Measurements from ENCODE around the gene SAE1.
"Not testable (repeated sequence)": the region's sequence is repeated elsewhere in the genome, so short reads cannot be mapped to it uniquely, and the experiment has no call there.

SAE1 gene

DNA sequence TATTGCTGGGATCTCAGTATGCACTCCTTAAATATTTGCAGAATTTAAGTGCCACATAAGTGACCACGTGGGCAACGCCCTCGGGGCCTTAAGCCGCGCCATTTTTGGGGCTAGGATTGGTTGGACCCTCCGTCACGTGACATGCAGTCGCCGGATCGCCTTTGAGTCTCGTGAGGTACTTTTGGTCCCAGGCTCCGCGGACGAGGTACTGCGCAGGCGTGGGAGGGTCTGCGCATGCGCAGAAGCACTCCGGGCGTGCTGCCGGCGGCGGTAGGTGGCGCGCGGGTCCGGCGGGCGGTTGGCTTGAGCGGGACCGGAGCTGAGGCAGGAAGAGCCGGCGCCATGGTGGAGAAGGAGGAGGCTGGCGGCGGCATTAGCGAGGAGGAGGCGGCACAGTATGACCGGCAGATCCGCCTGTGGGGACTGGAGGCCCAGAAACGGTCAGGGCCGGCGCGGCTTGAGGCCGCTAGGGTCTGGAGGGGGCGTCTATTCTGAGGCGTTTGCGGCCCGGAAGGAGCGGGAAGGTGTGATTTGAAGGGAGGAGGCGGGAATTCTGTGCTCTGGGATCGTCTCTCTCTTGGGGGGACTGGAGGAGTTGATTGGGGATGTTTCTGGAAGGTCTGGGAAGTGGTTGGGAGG lies at the start of gene SAE1:
Gene SAE1, plus strand, starts transcription at position 247 of the 639 bp plus-strand sequence. Its CDS starts 96 bp downstream, at position 343.
- peak; percentile 81 to 82 for DNase-seq (ENCODE audit: low read depth in 2 of 2, low spot score in 1 of 2)

DNA sequence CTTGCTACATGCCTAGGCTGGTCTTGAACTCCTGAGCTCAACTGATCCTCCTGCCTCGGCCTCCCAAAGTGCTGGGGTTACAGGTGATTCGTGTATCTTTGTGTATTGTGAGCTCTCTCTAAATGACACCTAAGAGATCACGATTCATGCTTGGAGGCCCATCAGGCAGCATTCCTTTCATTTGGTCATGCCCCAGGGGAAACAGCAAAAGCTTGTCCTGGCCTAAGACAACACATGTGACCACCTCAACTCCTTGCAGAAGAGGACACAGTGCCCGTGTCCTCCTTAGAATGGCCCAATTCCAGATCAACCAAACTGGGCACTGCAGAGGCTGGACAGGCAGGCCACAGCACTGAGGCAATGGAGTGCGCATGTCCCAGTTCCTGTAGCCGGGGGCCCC lies 49.5 kb upstream of the SAE1 start:
- DNase-seq (ENCODE audit: low read depth in 2 of 2, low spot score in 1 of 2): no peak

DNA sequence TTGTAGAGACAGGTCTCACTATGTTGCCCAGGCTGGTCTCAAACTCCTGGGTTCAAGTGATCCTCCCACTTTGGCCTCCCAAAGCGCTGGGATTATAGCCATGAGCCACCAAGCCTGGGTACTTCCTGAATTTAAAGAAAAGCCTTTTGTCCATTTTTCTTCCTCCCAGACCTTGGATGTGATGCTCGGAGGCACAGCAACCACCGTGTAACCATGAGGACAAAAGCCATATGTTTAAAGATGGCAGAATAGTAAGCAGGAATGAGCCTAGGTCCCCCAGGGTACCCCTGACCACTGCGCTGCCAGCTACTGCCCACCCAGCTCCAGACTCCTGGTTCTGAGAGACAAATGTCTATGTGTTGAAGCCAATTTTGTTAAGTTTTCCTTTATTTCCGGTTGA lies 48.1 kb upstream of the SAE1 start:
- no peak for DNase-seq (ENCODE audit: low read depth in 2 of 2, low spot score in 1 of 2)

DNA sequence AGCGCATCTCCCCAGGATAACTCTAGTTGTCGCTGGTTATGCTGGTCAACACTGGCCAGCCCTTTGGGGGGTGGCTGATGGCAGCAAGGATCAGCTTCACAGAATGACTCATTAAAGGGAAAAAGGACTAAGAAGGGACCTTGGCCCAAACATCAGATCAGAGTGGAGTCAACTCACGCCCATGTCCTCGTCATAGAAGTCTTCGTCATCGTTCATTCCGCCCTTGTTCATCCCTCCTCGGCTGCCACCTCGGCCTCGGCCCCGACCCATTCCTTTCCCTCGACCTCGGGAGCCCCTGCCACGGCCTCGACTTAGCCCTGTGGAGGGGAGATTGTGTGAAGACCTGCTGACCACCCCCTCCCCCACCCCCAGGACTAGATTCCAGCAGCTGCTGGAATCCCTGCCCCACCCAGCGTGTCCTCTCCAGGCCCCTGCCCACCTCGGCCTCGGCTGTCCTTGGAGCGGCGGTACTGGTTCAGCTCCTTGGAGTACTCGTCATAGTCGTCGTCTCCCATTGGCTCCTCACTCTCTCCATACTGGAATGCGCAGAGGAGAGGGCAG lies 45.7 kb upstream of the SAE1 start:
- no peak for DNase-seq (ENCODE audit: low read depth in 2 of 2, low spot score in 1 of 2)

DNA sequence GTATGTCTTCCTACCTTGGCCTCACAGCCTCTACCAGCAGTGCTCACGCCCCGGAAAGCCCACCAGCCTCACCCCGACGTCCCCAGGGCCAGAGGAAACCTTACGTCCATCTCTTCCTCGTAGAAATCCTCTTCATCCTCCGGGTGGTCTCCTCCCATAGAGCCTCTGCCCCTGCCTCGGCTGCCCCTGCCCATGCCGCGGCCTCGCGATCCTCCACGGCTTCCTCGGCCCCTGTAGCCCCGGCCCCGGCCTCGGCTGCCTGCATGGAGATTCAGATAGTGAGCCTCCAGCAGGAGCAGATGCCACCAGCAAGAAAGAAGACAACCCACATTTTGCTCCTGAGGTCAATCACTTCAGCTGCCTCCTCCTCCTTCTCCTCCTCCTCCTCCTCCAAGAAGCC lies 44.4 kb upstream of the SAE1 start:
- DNase-seq (ENCODE audit: low read depth in 2 of 2, low spot score in 1 of 2): no peak

DNA sequence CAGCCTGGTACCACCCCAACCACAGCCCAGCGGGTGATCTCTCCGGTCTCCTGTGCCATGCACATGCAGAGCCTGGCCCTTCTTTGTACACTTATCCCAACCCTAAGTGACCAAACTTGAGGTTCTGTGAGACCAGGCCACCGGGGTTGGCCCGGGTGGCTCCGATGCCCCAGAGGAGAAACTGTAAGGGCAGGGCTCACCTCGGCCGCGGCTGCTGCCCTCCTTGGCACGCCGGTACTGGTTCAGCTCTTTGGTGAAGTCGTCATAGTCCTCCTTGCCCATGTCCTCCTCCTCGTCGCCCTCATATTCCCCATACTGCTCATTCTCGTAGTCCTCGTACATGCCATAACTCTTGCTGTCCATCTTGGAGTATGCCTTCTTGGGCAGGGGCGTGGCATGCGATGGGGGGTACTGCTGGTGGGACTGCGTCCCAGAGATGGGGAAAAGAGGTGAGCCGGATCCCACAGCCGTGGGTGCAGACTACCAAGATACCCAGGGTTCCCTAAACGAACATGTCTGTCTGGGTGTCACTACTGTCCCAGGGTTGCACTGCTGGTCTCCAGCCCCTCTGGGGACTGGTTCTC lies 40.8 kb upstream of the SAE1 start:
- DNase-seq (ENCODE audit: low read depth in 2 of 2, low spot score in 1 of 2): no peak

DNA sequence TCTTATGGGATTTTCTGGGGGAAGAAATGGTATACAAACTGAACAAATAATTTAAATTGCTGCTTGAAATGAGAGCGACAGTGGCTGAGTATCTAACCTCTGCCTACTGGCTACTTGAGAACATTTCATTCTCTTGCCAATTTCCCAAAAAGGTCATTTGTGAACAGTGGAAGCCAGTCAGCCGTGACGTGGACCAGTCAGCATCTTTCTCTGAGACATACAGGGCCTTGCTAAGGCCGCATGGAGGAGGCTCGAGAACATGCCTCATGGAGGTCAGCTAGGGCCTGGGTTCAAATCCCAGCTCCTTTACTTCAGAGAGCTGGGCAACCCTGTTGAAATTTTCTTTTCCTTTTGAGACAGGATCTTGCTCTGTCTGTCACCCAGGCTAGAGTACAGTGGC lies 37.4 kb upstream of the SAE1 start:
- no peak for DNase-seq (ENCODE audit: low read depth in 2 of 2, low spot score in 1 of 2)

DNA sequence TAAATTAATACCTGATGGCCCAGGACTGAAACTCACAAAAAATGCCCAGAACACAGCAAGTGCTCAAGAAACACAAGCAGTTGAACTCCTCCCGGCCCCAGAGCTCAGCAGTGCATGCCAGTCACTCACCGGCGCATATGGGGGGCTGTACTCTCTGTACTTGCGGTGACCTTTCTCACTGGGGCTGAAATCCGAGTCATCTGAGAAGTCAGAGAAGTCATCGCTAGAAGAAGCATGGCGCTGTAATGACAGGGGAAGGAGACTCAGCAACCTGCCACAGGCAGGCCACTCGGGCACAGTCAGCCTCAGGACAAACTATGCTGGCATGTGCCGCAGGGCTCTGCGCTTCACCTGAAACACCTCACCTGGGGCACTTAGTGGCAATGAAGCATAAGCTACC lies 36.8 kb upstream of the SAE1 start:
- DNase-seq (ENCODE audit: low read depth in 2 of 2, low spot score in 1 of 2): no peak

DNA sequence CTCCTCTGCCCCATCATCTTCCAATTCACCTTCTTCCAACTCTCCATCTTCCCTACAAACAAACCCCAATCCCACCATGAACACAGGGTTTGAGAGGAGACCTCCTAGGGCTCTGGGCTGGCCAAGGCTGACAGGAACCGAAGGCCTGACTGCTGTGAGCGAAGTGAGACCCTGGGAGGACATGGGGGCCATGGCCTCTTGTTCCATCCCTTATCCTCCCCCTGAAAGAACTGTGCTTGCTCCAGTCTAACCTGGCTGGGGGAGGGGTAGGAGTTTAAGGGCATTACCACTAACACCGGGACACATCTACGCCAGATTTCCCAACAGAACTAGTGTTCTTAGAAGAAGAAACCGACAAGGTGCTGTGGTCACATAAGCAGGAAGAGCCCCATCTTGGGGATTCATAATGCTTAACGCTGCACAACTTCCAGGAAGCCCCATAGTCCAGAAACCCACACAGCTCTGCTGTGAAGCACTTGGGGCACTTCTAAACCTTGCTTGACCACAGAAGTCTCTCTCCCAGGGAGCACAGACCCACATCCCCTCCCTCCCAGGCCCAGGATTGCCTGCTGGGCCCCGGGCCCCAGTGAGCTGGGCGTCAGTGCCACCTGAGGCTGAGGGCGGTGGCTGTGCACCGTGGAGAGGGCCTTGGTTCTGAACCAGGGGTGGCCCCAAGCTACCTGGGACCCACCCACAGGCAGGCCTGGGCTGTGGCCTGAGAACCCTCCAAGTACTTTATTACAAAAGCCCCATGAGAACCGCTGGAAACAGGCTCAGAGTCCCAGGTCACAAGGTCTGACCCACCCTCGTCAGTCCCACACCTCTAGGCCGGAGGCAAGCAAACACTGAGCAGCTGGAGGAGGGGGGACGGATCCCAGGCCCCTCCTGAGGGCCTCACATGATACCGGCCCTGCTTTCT lies 35.8 kb upstream of the SAE1 start:
- no peak for DNase-seq (ENCODE audit: low read depth in 2 of 2, low spot score in 1 of 2)

DNA sequence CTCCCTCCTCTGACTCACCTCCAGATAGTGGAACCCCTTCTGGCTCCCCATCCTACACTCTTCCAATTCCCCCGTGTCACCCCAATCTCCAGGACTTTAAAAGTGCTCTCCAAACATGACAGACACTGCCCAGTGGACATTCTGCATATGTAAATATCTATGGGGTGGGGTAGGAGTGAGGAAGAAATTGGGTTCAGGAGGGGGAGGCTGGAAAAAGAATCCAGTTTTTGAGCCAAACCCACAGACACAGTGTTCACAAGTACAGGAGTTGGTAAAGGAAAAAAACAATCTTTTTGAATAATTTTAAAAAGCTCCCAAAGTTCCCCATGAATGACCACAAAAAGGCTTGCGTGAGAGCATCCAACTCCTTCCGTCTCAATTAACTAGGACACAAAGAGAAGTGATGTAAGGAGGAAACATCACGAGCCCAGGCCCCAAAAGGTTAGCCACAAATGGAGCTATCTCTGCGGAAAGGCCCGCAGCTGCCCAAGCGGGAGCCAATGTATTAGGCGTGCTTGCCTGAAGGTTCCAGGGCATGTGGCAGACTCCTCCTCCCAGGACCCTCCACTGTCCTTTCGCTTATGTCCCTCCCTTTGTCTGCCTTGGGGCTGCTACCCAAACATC lies 35.0 kb upstream of the SAE1 start:
- no peak for DNase-seq (ENCODE audit: low read depth in 2 of 2, low spot score in 1 of 2)

DNA sequence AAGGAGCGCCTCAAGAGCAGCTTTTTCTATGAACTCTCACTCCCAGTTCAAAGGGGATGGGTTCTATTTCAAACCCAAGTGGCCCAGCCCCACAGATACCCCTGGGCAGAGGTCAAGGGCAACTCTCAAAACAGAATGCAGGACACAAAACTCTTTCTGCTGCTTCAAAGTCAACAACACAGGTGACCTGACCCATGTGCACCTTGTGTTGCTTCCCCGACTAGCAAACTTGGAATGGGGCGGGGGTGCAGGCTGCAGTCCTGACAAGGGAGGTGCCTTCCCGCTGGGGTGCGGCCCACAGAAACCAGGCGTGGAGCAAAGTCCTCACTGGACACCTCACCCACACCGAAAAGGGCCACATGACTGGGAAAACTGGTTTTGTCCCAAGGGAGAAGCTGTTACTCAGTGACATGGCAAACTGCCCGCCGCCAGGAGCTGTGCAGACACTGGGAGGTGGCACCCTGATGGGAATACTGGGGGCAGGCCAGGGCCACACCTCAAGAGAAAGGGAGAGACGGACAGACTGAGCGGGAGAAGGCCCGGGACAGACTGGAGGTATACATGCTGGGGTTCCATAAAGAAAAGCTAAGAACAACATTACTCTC lies 34.4 kb upstream of the SAE1 start:
- DNase-seq (ENCODE audit: low read depth in 2 of 2, low spot score in 1 of 2): no peak

DNA sequence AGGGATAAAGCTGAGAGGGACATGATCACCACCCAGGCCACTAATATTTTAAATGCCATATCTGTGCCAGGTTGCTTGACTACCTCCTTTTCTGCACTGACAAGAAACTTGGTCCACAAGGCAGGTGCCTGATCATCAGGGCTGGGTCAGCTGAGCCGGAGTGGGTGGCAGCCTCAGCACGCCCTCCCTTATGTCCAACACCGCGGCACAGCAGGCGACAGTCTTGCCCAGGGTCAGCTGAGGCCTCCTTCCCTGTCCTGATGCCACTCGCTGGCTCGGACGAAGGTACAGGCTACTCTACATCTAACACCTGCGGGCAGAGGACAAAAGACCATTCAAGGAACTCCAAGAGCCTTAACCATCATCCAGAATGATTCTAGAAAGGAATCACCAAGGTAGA lies 33.9 kb upstream of the SAE1 start:
- no peak for DNase-seq (ENCODE audit: low read depth in 2 of 2, low spot score in 1 of 2)

DNA sequence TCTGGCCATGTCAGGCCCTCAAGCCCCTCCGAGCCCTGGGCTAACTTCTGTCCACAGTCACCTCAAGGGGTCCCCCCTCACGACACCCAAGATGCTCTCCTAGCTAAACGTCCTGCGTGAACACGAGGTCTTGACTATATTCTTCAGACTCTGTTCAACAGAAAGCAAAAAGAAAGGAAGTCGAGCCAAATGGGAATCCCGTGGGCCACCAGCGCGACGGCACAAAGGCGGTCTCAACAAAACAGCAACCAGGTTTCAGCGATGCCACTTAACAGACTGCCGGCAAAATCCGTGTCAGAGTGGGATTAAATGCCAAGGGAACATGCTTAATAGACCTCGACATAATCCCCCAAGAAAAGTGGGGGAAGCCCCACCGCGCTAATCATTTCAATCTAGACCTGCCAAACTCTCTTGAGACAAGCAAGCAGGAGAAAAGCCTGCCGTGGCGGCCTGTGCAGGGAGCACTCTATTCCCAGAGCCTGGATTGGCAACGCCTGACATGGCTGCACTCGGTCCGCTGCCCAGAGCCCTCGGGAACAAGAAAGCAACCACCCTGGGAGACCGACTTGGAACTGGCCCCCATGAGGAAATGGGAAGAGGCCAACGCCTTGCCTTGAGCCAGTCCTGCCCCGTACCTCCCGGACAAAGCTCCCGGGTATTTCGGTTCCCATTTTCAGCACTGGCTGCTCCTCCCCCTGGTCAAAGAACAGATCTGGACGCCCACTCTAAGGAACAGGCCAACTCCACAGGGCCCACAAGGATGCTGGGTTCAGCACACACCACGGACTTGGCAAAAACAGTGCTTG lies 33.0 kb upstream of the SAE1 start:
- no peak for DNase-seq (ENCODE audit: low read depth in 2 of 2, low spot score in 1 of 2)

DNA sequence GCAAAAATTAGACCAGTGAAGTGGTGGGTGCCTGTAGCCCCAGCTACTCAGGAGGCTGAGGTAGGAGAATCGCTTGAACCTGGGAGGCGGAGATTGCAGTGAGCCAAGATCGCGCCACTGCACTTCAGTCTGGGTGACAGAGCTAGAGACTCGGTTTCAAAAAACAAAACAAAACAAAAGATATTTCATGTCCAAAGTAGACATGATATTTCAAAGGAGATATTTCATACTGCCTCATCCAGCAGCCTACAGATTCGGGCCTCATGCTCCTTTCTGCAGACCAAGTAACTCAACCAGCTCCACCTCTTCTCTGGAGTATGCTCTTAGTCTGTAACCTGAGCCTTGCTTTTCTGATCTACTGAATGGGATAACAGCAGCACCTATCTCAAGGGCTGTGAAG lies 32.0 kb upstream of the SAE1 start:
- no peak for DNase-seq (ENCODE audit: low read depth in 2 of 2, low spot score in 1 of 2)

DNA sequence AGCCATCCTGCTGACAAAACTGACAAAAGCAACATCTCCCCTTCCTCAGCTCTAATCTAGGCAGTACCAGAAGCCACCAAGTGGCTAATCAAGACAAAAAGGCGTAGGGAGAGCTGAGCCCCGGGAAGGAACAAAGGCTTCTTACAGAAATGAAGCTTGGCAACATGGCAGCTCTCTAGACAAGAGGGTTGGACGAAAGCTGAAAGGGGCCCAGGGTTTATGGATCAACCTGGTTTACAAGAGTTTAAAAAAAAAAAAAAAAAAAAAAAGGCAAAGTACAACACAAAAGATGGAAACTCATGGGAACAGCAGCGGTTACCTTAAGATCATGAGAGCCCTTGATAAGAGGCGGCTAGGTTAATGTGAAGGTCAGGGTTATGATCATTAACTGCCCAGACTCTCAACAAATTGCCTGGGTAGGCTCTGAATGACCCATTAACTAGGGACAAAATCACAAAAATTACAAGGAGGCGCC lies 31.0 kb upstream of the SAE1 start:
- DNase-seq (ENCODE audit: low read depth in 2 of 2, low spot score in 1 of 2): no peak

DNA sequence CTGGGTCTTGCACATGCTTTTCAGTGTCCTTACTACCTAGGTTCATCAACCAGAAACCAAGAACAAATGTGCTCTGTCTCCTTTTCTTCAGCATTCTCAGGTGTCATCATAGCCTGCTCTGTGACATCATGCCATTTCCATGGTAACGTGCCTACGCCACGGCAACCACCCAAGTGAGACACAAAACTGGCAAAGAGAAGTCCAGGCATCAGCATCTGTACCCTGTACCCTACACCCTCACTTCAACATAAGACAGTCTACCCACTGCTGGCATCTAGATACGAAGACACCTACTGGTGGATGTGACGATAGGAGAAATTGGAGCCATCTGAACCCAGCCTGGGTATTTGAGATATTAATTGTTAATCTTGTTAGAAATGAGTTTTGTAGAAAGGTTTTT lies 30.3 kb upstream of the SAE1 start:
- DNase-seq (ENCODE audit: low read depth in 2 of 2, low spot score in 1 of 2): no peak

DNA sequence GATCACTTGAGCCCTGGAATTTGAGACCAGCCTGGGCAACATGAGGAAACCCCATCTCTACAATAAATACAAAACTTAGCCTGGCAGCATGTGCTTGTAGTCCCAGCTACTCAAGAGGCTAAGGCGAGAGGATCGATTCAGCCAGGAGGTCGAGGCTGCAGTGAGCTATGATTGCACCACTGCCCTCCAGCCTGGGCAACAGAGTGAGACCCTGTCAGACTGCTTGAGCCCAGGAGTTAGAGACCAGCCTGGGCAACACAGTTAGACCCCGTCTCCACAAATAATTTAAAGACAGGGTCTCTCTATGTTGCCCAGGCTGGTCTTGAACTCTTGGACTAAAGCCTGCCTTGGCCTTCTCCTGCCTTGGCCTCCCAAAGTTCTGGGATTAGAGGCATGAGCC lies 29.5 kb upstream of the SAE1 start:
- not testable (repeated sequence) for DNase-seq (ENCODE audit: low read depth in 2 of 2, low spot score in 1 of 2)

DNA sequence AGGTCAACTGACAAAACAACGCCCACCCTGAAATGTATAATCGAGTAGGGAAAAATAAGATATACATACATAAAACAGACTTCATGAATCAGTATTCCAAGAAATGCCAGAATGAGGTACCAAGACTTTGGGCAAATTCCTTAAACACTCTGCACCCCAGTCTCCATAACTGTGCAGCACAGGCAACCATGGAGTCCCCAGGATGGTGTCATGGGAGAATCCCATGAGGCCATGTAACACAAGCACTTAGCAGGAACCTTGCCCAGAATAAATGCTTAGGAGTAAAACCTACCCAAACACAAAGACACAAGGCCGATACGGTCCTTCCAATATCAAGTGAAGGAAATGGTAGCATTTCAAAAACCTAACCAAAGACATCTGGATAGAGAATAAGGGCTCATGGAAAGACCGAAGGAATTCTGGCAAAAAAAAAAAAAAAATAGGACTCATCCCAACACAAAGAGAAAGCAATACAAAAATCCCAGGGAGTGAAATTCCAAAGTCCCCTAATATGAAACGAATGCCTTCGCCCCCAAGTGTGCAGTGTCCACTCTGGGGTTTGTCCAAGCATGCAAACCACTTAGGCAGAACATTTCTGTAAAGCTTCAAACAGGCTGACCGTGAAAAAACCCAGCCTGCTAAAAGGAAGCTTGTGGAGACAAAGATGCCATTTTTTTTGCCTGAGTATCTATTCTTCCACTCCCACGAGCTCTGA lies 28.1 kb upstream of the SAE1 start:
- DNase-seq (ENCODE audit: low read depth in 2 of 2, low spot score in 1 of 2): no peak

DNA sequence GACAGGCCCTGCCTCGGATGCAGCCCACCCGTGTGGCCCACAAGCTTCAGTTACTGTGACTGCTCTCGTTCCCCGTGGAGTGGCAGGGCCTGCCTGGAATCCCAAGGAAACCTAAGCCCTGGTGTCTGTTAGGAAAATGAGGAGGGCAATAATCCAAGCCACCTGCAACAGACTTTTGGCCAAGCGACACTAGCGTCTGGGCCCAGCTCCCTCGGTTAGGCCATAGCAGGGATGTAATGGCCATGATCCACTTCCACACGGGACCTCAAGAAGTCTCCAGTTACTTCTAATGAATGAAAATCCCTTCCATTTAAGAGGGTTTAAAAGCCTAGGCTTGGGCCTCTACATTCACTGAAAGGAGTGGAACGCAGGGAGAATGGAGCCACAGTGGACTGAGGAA lies 26.0 kb upstream of the SAE1 start:
- no peak for DNase-seq (ENCODE audit: low read depth in 2 of 2, low spot score in 1 of 2)

DNA sequence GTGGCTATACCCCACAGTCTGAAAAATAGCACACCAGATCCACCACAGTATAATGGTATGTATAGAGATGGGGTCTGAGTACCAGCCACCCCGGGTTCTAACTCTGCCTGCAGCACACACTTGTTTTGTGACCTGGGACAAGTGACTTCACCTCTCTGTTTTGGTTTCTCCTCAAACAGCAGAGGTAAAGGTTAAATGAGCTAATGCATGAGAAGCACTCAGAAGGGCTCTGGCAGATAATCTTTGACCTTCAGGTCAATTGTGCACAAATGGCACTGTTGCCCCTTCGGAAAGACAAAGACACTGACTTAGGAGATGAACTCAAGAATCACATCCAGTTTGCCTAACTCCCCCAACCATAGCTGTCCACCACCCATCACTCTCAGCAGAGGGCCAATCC lies 24.8 kb upstream of the SAE1 start:
- DNase-seq (ENCODE audit: low read depth in 2 of 2, low spot score in 1 of 2): no peak

All from stimulated activated CD8-positive, alpha-beta memory T cell treated with anti-CD3 and anti-CD28 coated beads, Interleukin-4, amount 100 ng/mL, for 1 hour (primary cell).